ENCODE data around the gene HRCT1. TPM values are rescaled to one million over a fixed set of nuclear protein-coding genes. Genes with fewer than 3 reads are reported as not detected.

Gene HRCT1
- polyA plus RNA-seq, 1 donor from 2014 or later, result not detected

DNA sequence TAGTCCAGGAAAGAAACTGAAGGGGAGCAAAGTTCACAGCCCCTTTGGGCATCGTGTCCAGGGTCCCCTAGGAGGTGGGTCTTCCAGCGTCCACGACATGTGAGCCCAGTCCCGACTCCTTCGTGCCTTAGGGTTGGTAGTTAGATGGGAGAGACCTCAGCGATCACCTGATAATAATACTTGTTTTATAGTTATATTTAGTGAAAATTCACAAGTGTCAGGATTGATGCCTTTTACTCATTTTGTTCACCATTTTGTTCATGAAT is 23.4 kb downstream of the HRCT1 start:
- Histone ChIP-seq H3K4me2 (ENCODE audit: low read length) (no peak overlapping the region), H3K27ac (ENCODE audit: low read length) (no peak overlapping the region), H2AFZ (ENCODE audit: low read depth, low read length) (no peak overlapping the region), H4K20me1 (ENCODE audit: insufficient read depth) (no peaks in the 10 kb centered on the region), H3K79me2 (replicated peaks; ENCODE audit: insufficient read depth, low read length) (no peaks in the 10 kb centered on the region), H3K9ac (ENCODE audit: low read length) (no peak overlapping the region), H3K27me3 (ENCODE audit: insufficient read depth, low read depth, low read length) (no peaks in the 10 kb centered on the region), H3K9me3 (ENCODE audit: low read length) (no peaks in the 10 kb centered on the region), H3K36me3 (ENCODE audit: insufficient read depth, low read length) (no peaks in the 10 kb centered on the region), H3K4me3 (ENCODE audit: low read length) (no peak overlapping the region), H3K9me2 (ENCODE audit: insufficient read depth, low read length) (no peaks in the 10 kb centered on the region), H3F3A (ENCODE audit: insufficient read depth, low read length, poor library complexity, severe bottlenecking) (no peaks in the 10 kb centered on the region)
- TF ChIP-seq TAF1 (IDR thresholded peaks at IDR 0.05; ENCODE audit: low read depth), result no peak
- no peak for TF ChIP-seq MXI1 (conservative IDR thresholded peaks at IDR 0.05; ENCODE audit: poor library complexity, severe bottlenecking)
- TF ChIP-seq, protein P1, sequence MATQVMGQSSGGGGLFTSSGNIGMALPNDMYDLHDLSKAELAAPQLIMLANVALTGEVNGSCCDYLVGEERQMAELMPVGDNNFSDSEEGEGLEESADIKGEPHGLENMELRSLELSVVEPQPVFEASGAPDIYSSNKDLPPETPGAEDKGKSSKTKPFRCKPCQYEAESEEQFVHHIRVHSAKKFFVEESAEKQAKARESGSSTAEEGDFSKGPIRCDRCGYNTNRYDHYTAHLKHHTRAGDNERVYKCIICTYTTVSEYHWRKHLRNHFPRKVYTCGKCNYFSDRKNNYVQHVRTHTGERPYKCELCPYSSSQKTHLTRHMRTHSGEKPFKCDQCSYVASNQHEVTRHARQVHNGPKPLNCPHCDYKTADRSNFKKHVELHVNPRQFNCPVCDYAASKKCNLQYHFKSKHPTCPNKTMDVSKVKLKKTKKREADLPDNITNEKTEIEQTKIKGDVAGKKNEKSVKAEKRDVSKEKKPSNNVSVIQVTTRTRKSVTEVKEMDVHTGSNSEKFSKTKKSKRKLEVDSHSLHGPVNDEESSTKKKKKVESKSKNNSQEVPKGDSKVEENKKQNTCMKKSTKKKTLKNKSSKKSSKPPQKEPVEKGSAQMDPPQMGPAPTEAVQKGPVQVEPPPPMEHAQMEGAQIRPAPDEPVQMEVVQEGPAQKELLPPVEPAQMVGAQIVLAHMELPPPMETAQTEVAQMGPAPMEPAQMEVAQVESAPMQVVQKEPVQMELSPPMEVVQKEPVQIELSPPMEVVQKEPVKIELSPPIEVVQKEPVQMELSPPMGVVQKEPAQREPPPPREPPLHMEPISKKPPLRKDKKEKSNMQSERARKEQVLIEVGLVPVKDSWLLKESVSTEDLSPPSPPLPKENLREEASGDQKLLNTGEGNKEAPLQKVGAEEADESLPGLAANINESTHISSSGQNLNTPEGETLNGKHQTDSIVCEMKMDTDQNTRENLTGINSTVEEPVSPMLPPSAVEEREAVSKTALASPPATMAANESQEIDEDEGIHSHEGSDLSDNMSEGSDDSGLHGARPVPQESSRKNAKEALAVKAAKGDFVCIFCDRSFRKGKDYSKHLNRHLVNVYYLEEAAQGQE (IDR thresholded peaks at IDR 0.05; ENCODE audit: borderline replicate concordance), result no peak
- TF ChIP-seq RAD21 (conservative IDR thresholded peaks at IDR 0.05), result no peak
- no peak for TF ChIP-seq SMC3 (conservative IDR thresholded peaks at IDR 0.05; ENCODE audit: poor library complexity)
- TF ChIP-seq, protein P2, sequence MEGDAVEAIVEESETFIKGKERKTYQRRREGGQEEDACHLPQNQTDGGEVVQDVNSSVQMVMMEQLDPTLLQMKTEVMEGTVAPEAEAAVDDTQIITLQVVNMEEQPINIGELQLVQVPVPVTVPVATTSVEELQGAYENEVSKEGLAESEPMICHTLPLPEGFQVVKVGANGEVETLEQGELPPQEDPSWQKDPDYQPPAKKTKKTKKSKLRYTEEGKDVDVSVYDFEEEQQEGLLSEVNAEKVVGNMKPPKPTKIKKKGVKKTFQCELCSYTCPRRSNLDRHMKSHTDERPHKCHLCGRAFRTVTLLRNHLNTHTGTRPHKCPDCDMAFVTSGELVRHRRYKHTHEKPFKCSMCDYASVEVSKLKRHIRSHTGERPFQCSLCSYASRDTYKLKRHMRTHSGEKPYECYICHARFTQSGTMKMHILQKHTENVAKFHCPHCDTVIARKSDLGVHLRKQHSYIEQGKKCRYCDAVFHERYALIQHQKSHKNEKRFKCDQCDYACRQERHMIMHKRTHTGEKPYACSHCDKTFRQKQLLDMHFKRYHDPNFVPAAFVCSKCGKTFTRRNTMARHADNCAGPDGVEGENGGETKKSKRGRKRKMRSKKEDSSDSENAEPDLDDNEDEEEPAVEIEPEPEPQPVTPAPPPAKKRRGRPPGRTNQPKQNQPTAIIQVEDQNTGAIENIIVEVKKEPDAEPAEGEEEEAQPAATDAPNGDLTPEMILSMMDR (IDR thresholded peaks at IDR 0.05; ENCODE audit: poor library complexity, severe bottlenecking), result no peak
- TF ChIP-seq EZH2 (IDR thresholded peaks at IDR 0.05; ENCODE audit: borderline replicate concordance, insufficient read depth, low read length, poor library complexity, severe bottlenecking), result no peak
- TF ChIP-seq POLR2AphosphoS5 (IDR thresholded peaks at IDR 0.05), result no peak
- TF ChIP-seq EP300 (conservative IDR thresholded peaks at IDR 0.05; ENCODE audit: poor library complexity, severe bottlenecking), result no peak

DNA sequence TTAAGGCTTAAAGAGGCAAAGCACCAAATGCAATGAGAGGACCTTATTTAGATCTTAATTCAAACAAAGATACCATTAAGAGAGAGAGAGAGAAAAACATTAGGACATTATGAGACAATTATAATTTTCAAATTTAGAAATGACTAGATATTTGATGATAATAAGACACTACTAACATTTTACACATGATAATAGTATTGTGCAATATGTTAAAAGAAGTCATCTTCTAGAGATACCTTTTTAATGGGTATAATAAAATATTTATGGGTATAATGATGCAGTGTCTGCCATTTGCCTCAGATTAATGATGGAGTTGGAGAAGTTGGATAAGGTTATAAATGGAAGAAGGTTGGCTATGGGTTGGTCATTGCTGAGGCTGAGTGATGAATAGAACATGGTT is 24.5 kb downstream of the HRCT1 start:
- Histone ChIP-seq H3K27me3 (ENCODE audit: insufficient read depth, low read depth, low read length) (no peaks in the 10 kb centered on the region), H3K36me3 (ENCODE audit: insufficient read depth, low read length) (no peaks in the 10 kb centered on the region), H3K9me3 (ENCODE audit: low read length) (no peaks in the 10 kb centered on the region), H3F3A (ENCODE audit: insufficient read depth, low read length, poor library complexity, severe bottlenecking) (no peaks in the 10 kb centered on the region), H3K79me2 (replicated peaks; ENCODE audit: insufficient read depth, low read length) (no peaks in the 10 kb centered on the region), H3K27ac (ENCODE audit: low read length) (no peak overlapping the region), H2AFZ (ENCODE audit: low read depth, low read length) (no peak overlapping the region), H4K20me1 (ENCODE audit: insufficient read depth) (no peaks in the 10 kb centered on the region), H3K9ac (ENCODE audit: low read length) (no peak overlapping the region), H3K4me2 (ENCODE audit: low read length) (no peak overlapping the region), H3K4me3 (ENCODE audit: low read length) (no peak overlapping the region), H3K9me2 (ENCODE audit: insufficient read depth, low read length) (no peaks in the 10 kb centered on the region)
- TF ChIP-seq, protein P1 (IDR thresholded peaks at IDR 0.05; ENCODE audit: borderline replicate concordance), result no peak
- TF ChIP-seq POLR2AphosphoS5 (IDR thresholded peaks at IDR 0.05) (no peak), SMC3 (conservative IDR thresholded peaks at IDR 0.05; ENCODE audit: poor library complexity) (no peak), TAF1 (IDR thresholded peaks at IDR 0.05; ENCODE audit: low read depth) (no peak), EP300 (conservative IDR thresholded peaks at IDR 0.05; ENCODE audit: poor library complexity, severe bottlenecking) (no peak), RAD21 (conservative IDR thresholded peaks at IDR 0.05) (no peak), EZH2 (IDR thresholded peaks at IDR 0.05; ENCODE audit: borderline replicate concordance, insufficient read depth, low read length, poor library complexity, severe bottlenecking) (no peak), MXI1 (conservative IDR thresholded peaks at IDR 0.05; ENCODE audit: poor library complexity, severe bottlenecking) (no peak)
- TF ChIP-seq, protein P2 (IDR thresholded peaks at IDR 0.05; ENCODE audit: poor library complexity, severe bottlenecking), result no peak
